ENCODE measurements around the gene TRERF1.

Gene TRERF1

GRCh38 chr6:42372699-42373098 lies 79.0 kb downstream of the TRERF1 start:
- Histone ChIP-seq H3F3A (ENCODE audit: insufficient read depth, low read length) (no peaks in the 10 kb centered on the region), H3K27ac (ENCODE audit: low read depth, low read length, poor library complexity, severe bottlenecking) (no peak overlapping the region), H3K4me3 (ENCODE audit: low read depth, low read length, poor library complexity, severe bottlenecking) (no peak overlapping the region), H3K4me1 (ENCODE audit: insufficient read depth, low read length, severe bottlenecking) (peaks cover 5% of the 10 kb centered on the region), H3K36me3 (ENCODE audit: insufficient read depth, low read length) (no peaks in the 10 kb centered on the region), H3K4me2 (ENCODE audit: low read length) (no peak overlapping the region), H3K27me3 (ENCODE audit: insufficient read depth, low read length) (no peaks in the 10 kb centered on the region), H4K20me1 (ENCODE audit: insufficient read depth, low read length) (no peaks in the 10 kb centered on the region), H3K9me3 (ENCODE audit: low read length) (no peaks in the 10 kb centered on the region), H3K9ac (ENCODE audit: low read length) (no peak overlapping the region), H3K9me2 (ENCODE audit: low read depth, low read length) (no peaks in the 10 kb centered on the region), H3K79me2 (ENCODE audit: insufficient read depth, low read length) (no peaks in the 10 kb centered on the region), H2AFZ (ENCODE audit: low read length) (no peak overlapping the region)
- TF ChIP-seq EZH2 (IDR thresholded peaks at IDR 0.05; ENCODE audit: borderline replicate concordance, low read length): no peak

DNA sequence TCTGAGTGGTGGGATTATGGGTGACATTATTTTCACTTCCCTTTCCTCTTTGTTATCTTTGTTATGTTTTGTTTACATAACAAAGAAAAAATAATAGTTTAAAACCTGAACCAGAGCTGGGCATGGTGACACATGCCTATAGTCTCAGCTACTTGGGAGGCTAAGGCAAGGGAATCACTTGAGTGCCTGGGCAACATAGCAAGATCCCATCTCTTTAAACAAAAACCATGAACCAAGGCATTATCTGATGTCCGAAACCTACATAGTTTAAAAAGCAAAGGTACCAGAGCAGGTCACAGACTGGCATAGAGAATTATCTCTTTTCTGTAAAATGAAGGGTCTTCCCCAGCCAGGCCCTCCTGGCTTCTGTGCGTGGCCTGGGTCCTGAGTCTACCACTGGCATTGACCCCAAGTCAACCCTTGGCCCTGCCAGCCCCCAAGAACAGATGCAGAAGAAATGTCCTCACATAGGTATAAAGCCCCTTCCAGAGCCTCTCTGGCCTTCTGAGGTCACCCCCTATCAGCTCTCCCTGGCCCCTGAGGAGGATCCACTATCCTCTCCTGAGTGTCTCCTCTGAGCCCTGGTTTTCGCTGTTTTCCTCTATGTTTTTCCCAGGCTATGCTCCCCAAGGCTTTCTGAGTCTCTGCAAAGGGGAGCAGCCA lies 81.3 kb downstream of the TRERF1 start:
- Histone ChIP-seq H3K9me2 (ENCODE audit: low read depth, low read length) (no peaks in the 10 kb centered on the region), H3F3A (ENCODE audit: insufficient read depth, low read length) (no peaks in the 10 kb centered on the region), H3K4me1 (ENCODE audit: insufficient read depth, low read length, severe bottlenecking) (peaks cover 13% of the 10 kb centered on the region), H3K4me3 (ENCODE audit: low read depth, low read length, poor library complexity, severe bottlenecking) (no peak overlapping the region), H3K9ac (ENCODE audit: low read length) (no peak overlapping the region), H2AFZ (ENCODE audit: low read length) (no peak overlapping the region), H3K27me3 (ENCODE audit: insufficient read depth, low read length) (no peaks in the 10 kb centered on the region), H3K9me3 (ENCODE audit: low read length) (no peaks in the 10 kb centered on the region), H3K36me3 (ENCODE audit: insufficient read depth, low read length) (no peaks in the 10 kb centered on the region), H4K20me1 (ENCODE audit: insufficient read depth, low read length) (no peaks in the 10 kb centered on the region), H3K27ac (ENCODE audit: low read depth, low read length, poor library complexity, severe bottlenecking) (no peak overlapping the region), H3K79me2 (ENCODE audit: insufficient read depth, low read length) (no peaks in the 10 kb centered on the region), H3K4me2 (ENCODE audit: low read length) (no peak overlapping the region)
- TF ChIP-seq EZH2 (IDR thresholded peaks at IDR 0.05; ENCODE audit: borderline replicate concordance, low read length): no peak
- TF ChIP-seq, protein P1, sequence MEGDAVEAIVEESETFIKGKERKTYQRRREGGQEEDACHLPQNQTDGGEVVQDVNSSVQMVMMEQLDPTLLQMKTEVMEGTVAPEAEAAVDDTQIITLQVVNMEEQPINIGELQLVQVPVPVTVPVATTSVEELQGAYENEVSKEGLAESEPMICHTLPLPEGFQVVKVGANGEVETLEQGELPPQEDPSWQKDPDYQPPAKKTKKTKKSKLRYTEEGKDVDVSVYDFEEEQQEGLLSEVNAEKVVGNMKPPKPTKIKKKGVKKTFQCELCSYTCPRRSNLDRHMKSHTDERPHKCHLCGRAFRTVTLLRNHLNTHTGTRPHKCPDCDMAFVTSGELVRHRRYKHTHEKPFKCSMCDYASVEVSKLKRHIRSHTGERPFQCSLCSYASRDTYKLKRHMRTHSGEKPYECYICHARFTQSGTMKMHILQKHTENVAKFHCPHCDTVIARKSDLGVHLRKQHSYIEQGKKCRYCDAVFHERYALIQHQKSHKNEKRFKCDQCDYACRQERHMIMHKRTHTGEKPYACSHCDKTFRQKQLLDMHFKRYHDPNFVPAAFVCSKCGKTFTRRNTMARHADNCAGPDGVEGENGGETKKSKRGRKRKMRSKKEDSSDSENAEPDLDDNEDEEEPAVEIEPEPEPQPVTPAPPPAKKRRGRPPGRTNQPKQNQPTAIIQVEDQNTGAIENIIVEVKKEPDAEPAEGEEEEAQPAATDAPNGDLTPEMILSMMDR (IDR thresholded peaks at IDR 0.05; ENCODE audit: low read length): no peak

DNA sequence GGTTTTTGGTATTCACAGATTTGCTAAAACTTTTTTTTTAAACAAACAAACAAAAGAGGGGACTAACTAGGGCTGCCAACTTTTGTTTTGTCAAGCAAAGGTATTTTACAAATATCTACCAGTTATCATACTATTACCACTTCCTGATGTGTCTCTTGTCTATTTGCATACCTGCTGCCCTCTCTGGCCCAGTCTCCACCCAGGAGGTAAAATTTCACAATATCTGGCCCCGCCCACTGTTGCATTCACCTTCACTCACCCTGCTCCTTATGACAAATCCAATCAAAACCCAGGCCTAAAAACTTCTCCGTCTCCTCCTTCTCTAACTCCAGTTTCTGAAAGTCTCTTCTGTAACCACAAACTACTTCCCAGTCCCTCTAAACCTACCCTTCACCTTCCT lies 82.2 kb downstream of the TRERF1 start:
- no peaks in the 10 kb centered on the region for H3K27me3 ChIP-seq (ENCODE audit: insufficient read depth, low read length)
- no peak overlapping the region for H3K27ac ChIP-seq (ENCODE audit: low read depth, low read length, poor library complexity, severe bottlenecking)
- no peak overlapping the region for H3K9ac ChIP-seq (ENCODE audit: low read length)
- H3K9me3 ChIP-seq (ENCODE audit: low read length): no peaks in the 10 kb centered on the region
- peaks cover 13% of the 10 kb centered on the region for H3K4me1 ChIP-seq (ENCODE audit: insufficient read depth, low read length, severe bottlenecking)
- H2AFZ ChIP-seq (ENCODE audit: low read length): no peak overlapping the region
- no peaks in the 10 kb centered on the region for H3K9me2 ChIP-seq (ENCODE audit: low read depth, low read length)
- no peak overlapping the region for H3K4me3 ChIP-seq (ENCODE audit: low read depth, low read length, poor library complexity, severe bottlenecking)
- no peaks in the 10 kb centered on the region for H4K20me1 ChIP-seq (ENCODE audit: insufficient read depth, low read length)
- H3F3A ChIP-seq (ENCODE audit: insufficient read depth, low read length): no peaks in the 10 kb centered on the region
- no peak overlapping the region for H3K4me2 ChIP-seq (ENCODE audit: low read length)
- no peaks in the 10 kb centered on the region for H3K36me3 ChIP-seq (ENCODE audit: insufficient read depth, low read length)
- H3K79me2 ChIP-seq (ENCODE audit: insufficient read depth, low read length): no peaks in the 10 kb centered on the region
- TF ChIP-seq, protein P1 (IDR thresholded peaks at IDR 0.05; ENCODE audit: low read length): no peak
- no peak for TF ChIP-seq EZH2 (IDR thresholded peaks at IDR 0.05; ENCODE audit: borderline replicate concordance, low read length)

DNA sequence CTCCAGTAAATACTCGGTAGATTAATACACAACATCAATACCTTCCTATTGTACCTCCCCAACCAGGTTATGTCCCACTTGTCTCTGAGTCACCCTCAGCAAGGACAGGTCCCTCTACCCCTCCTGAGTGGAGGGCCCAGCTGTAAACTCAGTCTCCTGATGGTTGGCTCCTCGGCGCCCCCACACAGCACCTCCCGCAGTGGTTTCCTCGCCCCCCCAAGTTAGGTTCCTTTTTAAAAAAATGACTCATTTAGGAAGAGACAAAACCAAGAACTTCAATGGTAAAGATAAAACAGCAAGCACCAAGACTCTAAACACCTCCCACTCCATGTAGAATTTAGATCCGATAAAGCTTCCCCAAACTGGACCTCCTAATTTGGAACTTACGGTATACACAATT lies 83.5 kb downstream of the TRERF1 start:
- H3K36me3 ChIP-seq (ENCODE audit: insufficient read depth, low read length): no peaks in the 10 kb centered on the region
- H3K9me2 ChIP-seq (ENCODE audit: low read depth, low read length): no peaks in the 10 kb centered on the region
- no peaks in the 10 kb centered on the region for H3K9me3 ChIP-seq (ENCODE audit: low read length)
- no peaks in the 10 kb centered on the region for H3F3A ChIP-seq (ENCODE audit: insufficient read depth, low read length)
- H3K79me2 ChIP-seq (ENCODE audit: insufficient read depth, low read length): no peaks in the 10 kb centered on the region
- peaks cover 13% of the 10 kb centered on the region for H3K4me1 ChIP-seq (ENCODE audit: insufficient read depth, low read length, severe bottlenecking)
- no peak overlapping the region for H3K9ac ChIP-seq (ENCODE audit: low read length)
- peak overlapping the region; percentile 42; the same call in 1 of the 2 replicates for H3K4me2 ChIP-seq (ENCODE audit: low read length)
- TF ChIP-seq, protein P1 (IDR thresholded peaks at IDR 0.05; ENCODE audit: low read length): no peak
- no peak for TF ChIP-seq EZH2 (IDR thresholded peaks at IDR 0.05; ENCODE audit: borderline replicate concordance, low read length)
- no peaks in the 10 kb centered on the region; the same call in 1 of the 2 replicates for H3K27me3 ChIP-seq (ENCODE audit: insufficient read depth, low read length)
- H2AFZ ChIP-seq (ENCODE audit: low read length): no peak overlapping the region
- H3K4me3 ChIP-seq (ENCODE audit: low read depth, low read length, poor library complexity, severe bottlenecking): no peak overlapping the region
- H4K20me1 ChIP-seq (ENCODE audit: insufficient read depth, low read length): no peaks in the 10 kb centered on the region
- H3K27ac ChIP-seq (ENCODE audit: low read depth, low read length, poor library complexity, severe bottlenecking): no peak overlapping the region

All from OCI-LY1 (cell line).